HG03135 (cell line): Measurements from ENCODE around the gene TPSD1.
"Not testable (repeated sequence)": the region's sequence is repeated elsewhere in the genome, so short reads cannot be mapped to it uniquely, and the experiment has no call there.

ENCODE experiments used
- ATAC-seq: cut with Tn5 transposase; IDR thresholded peaks from one replicate; pipeline ENCODE4 v1.9.1; 2021; ENCODE audit warnings: mild to moderate bottlenecking, moderate library complexity; ENCODE audit not compliant: unreplicated experiment

TPSD1 gene

DNA sequence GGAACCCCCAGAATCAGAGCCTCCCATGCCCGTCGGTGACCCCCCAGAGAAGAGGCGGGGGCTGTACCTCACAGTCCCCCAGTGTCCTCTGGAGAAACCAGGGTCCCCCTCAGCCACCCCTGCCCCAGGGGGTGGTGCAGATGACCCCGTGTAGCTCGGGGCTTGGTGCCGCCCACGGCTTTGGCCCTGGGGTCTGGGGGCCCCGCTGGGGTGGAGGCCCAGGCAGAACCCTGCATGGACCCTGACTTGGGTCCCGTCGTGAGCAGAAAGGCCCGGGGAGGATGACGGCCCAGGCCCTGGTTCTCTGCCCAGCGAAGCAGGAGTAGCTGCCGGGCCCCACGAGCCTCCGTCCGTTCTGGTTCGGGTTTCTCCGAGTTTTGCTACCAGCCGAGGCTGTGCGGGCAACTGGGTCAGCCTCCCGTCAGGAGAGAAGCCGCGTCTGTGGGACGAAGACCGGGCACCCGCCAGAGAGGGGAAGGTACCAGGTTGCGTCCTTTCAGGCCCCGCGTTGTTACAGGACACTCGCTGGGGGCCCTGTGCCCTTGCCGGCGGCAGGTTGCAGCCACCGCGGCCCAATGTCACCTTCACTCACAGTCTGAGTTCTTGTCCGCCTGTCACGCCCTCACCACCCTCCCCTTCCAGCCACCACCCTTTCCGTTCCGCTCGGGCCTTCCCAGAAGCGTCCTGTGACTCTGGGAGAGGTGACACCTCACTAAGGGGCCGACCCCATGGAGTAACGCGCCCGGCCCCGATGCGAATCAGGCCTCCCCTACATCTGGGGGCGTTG lies 34.8 kb upstream of the TPSD1 start:
- ATAC-seq: no peak

DNA sequence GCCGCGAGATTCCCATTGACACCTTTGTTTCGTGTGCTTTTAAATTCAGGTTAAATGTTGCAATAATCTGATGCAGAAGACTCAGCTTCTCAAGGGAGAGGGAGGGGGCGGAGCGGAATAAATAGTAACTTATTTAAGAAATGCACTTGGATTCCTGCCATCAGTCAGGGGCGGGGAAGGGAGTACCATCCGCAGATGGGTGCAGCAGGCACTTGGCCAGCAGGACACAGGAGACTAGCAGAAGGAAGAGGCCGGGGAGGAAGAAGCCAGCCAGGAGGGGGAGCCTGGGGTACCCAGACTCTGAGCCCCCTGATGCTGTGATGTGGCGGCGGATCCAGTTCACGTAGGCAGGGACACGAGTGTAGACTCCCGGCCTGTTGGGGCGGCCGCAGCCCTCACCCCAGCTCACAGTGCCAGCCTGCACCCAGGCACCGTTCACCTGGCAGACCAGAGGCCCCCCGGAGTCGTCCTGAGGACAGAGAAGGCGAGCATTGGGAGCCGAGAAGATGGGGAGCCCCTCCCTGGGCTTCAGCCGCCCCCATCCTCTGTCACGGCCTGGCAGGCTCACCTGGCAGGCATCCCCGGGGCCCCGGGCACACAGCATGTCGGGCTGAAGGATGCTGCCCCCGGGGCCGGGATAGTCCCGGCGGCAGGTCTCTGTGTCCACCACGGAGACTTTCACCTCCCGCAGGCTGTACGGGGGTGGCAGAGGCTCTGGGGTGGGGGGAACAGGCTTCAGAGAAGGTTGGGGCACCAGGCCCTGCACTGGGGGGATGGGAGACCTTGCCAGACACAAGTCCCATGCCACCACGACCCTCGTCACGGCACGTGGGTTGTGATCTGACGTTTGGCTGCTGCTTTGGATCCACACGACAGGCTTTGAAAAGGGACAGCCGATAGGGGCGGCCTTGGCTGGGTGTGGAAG lies 34.0 kb upstream of the TPSD1 start:
- no peak for ATAC-seq

DNA sequence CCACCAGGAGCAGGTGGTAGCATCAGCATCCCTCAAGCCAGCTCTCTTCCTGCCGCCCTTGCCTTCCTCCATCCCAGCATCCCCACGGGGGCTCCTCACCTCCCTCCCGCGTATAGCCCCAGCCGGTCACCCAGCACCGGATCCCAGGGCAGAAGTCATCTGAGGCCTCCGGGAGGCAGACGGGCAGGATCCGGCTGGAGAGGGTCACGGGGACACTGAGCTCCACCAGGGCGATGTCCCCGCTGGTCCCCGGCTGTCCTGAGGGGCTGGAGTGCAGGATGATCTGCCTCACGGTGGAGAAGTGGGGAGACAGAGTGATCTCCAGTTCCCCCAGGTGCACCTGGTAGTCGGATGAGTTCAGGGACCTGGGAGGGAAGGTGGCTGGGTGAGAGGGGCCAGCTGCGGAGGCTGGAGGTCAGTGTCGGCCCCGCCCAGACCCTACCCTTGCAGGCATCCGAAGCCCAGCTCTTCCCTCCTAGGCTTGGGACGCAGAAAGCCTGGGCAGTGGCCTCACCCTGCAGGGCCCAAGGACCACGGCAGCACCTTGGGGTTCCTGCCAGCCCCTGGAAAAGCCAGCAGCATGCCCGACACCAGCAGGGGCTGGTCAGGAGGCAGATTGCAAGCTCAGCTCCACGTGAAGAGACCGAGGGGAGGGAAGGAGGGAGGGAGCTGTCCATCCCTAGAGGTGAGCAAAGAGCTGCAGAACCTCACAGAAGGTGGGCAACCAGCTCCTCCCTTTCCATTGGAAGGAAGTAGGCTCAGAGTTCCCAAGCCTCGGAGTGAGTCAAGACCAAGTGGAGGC lies 33.1 kb upstream of the TPSD1 start:
- no peak for ATAC-seq

DNA sequence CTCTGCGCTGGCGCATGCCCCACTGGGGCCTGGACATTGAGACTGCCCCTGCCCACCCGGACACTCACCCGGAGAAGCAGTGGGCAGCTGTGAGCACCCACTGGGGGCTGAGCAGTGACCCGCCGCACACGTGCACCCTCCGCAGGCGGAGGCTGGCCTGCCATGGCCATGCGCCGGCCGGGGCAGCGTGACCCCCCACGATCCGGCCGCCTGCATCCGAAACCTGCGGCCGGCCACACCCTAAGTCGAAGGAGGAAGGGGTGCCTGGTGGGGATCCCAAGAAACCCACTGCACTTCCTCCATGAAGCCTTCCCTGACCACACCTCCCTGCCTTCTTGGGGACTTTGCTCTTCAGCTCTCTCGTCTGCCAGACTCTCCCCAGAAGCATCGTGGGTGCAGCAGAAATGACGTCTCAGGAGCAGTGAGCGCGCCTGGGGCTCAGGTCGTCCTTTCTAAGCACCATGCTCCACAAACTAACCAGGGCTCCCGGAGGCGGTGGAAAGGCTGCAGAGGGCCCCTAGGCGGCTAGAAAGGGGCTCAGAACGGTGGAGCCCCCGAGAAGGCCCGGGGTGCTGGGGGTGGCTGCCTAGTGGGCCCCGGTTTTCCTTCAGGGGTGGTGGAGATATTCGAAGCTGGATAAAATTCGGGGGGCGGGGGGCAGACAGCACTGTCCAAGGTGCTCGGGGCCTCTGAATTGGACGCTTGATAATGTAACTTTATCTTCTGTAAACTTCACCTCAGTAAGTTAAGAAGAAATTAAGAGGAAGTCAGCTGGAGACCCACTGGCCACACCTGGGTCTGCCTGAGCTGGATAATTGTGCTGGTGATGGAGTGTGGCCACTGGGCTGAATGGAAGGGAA lies 32.3 kb upstream of the TPSD1 start:
- ATAC-seq: no peak

DNA sequence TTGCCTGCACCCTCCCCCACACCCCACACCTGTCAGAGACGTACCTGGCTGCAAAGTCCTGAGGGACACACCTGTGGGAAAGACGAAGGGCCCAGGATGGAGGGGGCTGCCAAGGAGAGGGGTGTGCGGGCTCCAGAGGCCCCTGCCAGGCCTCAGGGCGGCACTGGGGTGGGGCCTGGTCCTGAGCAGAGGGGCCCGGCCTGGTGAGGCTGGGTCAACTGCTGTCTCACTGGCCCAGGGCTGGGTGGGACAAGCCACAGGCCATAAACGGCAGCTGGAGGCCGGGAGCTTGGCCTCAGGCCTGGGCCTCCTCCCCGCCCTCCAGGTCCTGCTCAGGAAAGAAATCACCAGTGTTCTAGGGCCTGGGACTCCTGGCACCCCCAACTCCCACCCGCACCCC lies 31.3 kb upstream of the TPSD1 start:
- no peak for ATAC-seq

DNA sequence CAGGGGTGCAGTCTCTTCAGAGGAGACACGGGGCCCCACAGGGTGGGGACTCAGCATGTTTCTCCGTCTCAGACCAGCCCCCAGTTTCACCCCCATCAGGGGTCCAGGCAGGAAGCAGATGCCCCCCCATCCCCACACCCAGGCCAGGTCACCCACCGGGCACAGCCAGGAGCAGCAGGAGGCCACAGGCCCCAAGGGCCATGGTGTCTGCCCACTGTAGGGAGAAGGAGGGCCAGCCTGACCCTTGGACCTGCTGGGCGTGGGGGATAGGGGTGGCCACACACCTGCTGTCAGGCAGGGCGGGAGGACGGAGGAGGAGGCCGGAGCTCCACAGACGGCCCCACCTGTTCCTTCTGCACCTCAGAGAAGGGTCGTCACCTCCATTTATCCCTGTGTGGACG lies 30.8 kb upstream of the TPSD1 start, which contains the start of gene TPSG1:
Gene TPSG1 (minus strand): TSS at position 218 of the 401 bp plus-strand sequence. CDS start 16 bp downstream, at position 202.
- ATAC-seq: no peak

DNA sequence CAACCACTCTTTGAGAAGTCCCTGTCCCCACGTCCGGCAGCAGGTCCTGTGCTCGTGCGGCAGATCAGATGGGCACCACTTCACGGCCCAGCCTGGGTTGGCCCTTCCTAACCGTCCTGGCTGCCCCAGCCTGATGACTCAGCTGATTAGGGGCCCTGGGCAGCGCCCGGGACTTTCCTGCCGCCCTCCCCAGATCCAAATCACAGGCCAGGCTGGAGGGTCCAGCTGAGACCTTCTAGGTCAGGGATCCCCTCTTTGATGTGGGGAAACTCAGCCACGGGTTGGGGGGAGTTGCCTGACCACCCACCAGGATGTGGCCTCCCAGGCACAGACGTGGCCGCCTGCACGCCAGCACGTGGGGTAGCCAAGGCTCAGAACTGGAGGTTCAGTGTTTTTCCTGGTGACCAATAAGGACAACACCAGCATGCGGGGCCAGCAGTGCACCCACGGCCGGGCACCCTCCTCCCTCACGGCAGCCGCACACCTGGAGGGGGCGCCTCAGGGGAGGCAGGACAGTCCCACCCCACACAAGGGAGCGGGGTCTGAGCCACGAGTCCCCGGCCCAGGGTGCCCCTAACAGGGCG lies 30.0 kb upstream of the TPSD1 start:
- ATAC-seq: not testable (repeated sequence)

DNA sequence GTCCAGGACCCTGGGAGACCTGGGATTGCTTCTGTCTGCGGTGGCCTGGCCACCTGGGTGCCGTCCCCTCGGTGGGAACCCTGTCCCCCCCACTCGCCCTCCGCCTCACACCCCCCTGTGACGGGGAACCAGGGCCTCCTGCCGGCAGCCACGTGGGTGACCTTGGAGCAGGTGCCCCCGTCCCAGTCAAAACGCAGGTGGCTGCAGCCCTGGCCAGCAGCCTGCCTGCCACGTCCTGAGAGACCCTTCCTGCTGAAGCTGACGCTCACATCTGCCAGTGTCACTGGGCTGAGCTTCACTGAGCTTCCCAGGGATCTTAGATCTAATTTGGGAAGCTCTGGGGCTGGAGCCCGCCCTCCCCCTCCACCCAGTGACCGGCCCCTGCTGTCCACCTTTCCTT lies 29.2 kb upstream of the TPSD1 start:
- ATAC-seq: not testable (repeated sequence)

DNA sequence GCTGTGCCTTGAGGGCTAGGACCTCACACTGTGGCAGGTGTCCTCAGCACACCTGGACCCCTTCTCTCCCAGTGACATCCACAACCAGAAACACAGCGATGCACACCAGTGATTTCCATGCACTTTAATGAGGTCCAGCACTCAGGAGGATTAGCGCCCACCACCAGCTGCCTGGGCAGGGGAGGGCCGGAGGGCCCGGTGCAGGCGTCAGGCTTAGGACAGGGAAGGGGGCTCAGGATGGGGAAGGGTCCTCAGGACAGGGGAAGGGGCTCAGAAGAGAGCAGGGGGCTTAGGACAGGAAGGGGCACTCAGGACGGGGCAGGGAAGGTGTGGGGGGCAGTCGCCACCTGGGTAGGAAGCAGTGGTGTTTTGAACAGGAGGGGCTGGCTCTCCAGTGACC lies 27.6 kb upstream of the TPSD1 start:
- not testable (repeated sequence) for ATAC-seq

DNA sequence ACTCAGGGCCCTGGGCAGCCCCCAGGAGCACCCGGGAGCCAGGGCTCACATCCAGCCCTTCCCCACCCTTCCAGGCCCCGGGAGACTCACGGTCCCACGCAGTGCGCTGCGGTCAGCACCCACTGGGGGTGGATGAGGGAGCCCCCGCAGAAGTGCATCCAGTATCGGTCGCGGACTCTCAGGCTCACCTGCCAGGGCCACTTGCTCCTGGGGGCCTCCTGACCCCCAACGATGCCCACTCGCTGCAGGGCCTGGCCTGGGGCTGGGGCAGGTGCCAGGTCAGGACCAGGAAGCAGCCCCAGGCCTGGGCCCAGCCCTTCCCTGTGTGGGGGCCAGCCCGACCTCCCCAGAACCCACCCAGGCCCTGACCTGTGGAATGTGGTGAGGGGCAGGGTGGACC lies 26.4 kb upstream of the TPSD1 start:
- ATAC-seq: not testable (repeated sequence)

DNA sequence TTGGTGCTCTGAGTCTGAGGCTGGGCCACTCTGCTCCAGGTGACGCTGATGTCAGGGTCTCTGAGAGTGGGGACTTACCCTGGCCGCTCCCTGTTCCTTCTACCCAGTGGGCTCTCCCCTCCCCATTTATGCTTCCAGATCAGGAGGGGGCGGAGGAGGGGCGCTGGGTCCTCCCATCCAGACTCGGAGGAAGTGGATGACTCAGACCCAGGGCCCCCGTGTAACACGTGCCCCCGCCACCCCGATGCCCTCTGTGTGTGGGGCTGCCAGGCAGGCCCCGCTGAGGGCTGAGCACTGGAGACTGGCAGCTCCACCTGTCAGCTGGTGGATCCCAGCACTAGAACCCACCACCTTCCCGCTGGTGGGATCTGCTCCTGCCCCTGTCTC lies 25.8 kb upstream of the TPSD1 start, which contains the start of gene TPSB2:
Gene TPSB2 (minus strand): TSS at position 101 of the 387 bp plus-strand sequence. CDS start 233 bp downstream, outside the sequence.
- ATAC-seq: not testable (repeated sequence)

DNA sequence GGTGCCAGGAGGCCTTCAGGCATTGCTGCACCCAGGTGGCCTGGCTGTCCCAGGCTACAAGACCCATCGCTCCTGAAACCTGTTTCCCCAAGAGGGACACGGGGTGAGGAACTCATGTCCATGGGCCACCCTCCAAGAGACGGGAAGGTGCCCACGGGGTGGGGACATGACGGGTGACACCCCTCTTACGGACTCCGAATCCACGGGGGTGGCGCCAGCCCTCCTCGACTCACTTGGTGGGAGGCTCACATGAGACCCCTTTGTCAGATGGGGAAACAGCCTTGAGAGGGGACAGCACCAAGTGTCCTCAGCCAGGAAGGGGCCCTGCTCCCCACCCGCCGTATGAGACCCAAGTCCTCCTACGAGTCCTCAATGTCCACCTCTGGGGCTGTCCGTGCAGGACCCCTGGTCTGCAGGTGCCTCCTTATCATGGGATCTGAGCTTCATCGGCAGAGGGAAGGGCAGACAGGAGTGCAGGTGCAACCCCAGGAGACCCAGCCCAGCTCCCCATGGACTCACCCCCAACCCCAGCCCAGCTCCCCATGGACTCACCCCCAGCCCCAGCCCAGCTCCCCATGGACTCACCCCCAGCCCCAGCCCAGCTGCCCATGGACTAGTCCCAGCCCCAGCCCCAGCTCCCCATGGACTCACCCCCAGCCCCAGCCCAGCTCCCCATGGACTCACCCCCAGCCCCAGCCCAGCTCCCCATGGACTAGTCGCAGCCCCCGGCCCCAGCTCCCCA lies 25.2 kb upstream of the TPSD1 start:
- not testable (repeated sequence) for ATAC-seq

DNA sequence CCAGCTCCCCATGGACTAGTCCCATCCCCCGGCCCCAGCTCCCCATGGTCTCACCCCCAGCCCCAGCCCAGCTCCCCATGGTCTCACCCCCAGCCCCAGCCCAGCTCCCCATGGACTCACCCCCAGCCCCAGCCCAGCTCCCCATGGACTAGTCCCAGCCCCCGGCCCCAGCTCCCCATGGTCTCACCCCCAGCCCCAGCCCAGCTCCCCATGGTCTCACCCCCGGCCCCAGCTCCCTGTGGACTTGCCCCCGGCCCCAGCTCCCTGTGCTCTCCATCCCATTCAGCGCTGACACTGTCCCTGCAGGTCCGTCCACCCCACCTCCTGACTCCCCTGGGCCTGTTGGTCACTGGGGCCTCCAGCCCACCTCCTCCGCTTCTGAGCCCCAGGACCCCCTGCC lies 24.6 kb upstream of the TPSD1 start:
- not testable (repeated sequence) for ATAC-seq

DNA sequence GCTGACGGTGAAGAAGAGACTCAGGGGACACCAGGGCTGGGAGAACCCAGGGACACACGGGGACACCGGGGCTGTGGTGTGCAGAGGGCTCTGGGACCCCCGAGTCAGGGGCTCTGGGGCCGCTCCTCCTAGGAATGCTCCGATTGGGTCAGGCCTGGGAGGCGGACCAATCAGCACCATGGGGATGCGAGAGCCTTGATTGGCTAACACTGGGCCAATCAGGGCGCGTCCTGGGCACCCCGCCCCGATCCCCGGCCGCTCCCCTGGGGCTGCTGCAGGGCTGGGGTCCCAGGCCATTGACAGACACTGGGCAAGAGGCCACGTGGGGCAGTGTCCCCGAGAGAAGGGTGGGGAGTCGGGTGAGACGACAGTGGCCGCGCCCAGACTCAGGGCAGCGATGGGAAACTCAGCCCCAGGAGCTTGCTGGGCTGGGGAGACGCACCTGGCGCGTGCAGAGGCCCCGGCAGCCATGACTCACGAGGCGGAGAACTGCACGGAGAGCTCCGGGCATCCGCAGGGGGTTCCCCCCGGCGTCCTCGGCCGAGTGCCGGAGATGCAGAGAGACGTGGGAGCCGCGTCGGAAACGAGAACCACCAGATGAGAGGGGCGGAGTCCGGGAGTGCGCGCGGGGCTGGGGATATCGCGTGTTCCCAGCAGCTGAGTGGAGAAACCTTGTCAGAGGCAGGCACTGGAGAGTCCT lies 23.7 kb upstream of the TPSD1 start:
- not testable (repeated sequence) for ATAC-seq

DNA sequence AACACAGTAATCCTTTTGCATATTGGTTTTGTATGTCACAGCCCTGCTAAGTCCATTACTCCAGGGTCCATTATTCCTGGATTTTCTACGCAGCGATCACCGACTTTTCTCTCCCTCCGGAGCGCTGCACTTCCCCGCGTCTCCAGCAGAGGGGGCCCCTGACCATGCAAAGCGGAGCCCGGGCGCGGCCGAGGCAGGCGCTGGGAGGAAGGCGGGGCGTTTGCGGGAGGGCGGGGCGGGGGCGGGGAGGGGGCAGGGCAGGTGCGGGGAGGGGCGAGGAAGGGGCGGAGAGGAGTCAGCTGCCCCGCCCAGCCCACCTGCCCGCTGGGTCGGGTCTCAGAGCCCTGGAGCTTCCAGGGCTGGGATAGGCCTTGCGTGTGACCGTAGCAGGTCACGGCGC lies 19.2 kb upstream of the TPSD1 start:
- not testable (repeated sequence) for ATAC-seq

DNA sequence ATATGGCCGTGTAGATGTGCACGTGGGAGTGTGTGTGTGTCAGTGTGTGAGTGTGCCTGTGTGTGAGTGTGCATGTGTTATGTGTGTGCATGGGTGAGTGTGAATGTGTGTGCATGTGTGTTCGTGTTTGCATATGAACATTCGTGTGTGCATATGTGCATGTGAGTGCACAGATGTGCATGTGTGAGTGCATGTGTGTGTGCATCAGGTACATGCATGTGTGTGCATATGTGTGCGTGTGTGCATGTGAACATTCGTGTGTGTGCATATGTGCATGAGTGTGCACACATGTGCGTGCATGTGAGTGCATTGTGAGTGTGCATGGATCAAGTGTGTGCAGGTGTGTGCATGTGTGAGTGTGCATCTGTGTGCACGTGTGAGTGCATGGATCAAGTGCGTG lies 17.9 kb upstream of the TPSD1 start:
- no peak for ATAC-seq

DNA sequence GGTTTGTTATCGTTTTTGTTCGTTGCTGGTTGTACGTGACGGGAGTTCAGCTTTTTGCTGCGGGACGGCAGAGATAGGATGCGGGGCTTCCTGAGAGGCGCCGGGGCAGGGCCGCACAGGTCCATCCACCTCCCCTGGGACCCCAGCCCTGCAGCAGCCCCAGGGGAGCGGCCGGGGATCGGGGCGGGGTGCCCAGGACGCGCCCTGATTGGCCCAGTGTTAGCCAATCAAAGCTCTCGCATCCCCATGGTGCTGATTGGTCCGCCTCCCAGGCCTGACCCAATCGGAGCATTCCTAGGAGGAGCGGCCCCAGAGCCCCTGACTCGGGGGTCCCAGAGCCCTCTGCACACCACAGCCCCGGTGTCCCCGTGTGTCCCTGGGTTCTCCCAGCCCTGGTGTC lies 17.0 kb upstream of the TPSD1 start:
- not testable (repeated sequence) for ATAC-seq

DNA sequence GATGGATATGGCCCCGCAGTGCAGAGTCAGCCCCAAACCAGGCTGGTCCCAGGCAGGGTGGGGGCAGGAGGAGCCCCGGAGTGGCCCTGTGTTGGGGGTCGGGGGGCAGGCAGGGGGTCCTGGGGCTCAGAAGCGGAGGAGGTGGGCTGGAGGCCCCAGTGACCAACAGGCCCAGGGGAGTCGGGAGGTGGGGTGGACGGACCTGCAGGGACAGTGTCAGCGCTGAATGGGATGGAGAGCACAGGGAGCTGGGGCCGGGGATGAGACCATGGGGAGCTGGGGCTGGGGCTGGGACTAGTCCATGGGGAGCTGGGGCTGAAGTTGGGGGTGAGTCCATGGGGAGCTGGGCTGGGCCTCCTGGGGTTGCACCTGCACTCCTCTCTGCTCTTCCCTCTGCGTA lies 16.3 kb upstream of the TPSD1 start:
- not testable (repeated sequence) for ATAC-seq
